BLaER1 (cell line): ENCODE data around the gene SHC2.
"Not testable (repeated sequence)": the region's sequence is repeated elsewhere in the genome, so short reads cannot be mapped to it uniquely, and the experiment has no call there.

ENCODE experiments used
- H3K27ac ChIP-seq: shearing (Covaris generic); formaldehyde crosslinking; 2 replicates; pipeline ENCODE4 v1.8.1; 2022
- H3K27me3 ChIP-seq: shearing (Covaris generic); formaldehyde crosslinking; 2 replicates; pipeline ENCODE4 v1.8.1; 2022
- H3K36me3 ChIP-seq: shearing (Covaris generic); formaldehyde crosslinking; 2 replicates; pipeline ENCODE4 v1.8.1; 2022
- H3K4me1 ChIP-seq: shearing (Covaris generic); formaldehyde crosslinking; 2 replicates; pipeline ENCODE4 v1.8.1; 2022
- H3K4me2 ChIP-seq: shearing (Covaris generic); formaldehyde crosslinking; 2 replicates; pipeline ENCODE4 v1.8.1; 2022
- H3K4me3 ChIP-seq: shearing (Covaris generic); formaldehyde crosslinking; 2 replicates; pipeline ENCODE4 v1.8.1; 2022
- H3K9ac ChIP-seq: shearing (Covaris generic); formaldehyde crosslinking; 2 replicates; pipeline ENCODE4 v1.8.1; 2022
- H3K9me3 ChIP-seq: shearing (Covaris generic); formaldehyde crosslinking; 2 replicates; pipeline ENCODE4 v1.8.1; 2022
- H4K20me1 ChIP-seq: shearing (Covaris generic); formaldehyde crosslinking; 2 replicates; pipeline ENCODE4 v1.8.1; 2022
- Cebpa-rat ChIP-seq: shearing (Covaris generic); IDR thresholded peaks from 2 replicates; pipeline ENCODE4 v1.8.1; 2022

SHC2 gene

DNA sequence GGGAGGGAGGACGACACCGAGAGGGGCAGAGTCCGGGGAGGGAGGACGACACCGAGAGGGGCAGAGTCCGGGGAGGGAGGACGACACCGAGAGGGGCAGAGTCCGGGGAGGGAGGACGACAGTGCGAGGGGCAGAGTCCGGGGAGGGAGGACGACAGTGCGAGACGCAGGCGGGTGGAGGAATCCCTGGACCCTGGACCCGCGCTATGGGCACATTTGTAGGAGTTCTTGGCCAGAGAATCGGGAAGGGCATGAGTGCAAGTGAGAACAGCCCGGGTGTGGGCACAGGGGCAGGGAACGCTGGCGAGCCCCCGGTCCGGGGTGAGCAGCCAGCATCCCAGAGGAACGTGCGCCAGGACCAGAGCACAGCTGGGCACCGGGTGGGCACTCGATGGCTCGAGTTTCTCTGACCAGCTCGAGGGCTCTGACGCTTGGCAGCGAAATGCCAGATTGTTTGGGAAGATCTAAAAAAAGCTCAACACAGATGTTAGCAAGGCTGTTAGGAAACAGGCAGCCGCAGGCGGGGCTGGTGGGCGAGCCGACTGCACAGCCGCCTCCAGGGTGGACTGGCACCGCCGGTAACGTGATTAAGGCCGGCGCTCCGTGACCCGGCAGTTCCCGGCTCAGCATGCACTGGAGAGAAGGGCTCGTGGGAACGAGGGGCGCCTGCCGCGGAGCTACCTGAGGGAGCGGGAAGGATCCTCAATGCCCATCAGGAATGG, 33.9 kb downstream of the SHC2 start:
- H3K36me3 ChIP-seq: no peaks in the 10 kb centered on the region
- H3K9ac ChIP-seq: no peak overlapping the region
- H3K4me3 ChIP-seq: no peak overlapping the region
- H3K4me2 ChIP-seq: no peak overlapping the region
- H3K9me3 ChIP-seq: peaks cover 19% of the 10 kb centered on the region
- H3K27me3 ChIP-seq: no peaks in the 10 kb centered on the region
- H3K27ac ChIP-seq: no peak overlapping the region
- H4K20me1 ChIP-seq: no peaks in the 10 kb centered on the region
- no peaks in the 10 kb centered on the region for H3K4me1 ChIP-seq
- no peak for TF ChIP-seq Cebpa-rat

GRCh38 chr19:425056-425455, 35.8 kb downstream of the SHC2 start:
- Histone ChIP-seq H4K20me1 (no peaks in the 10 kb centered on the region), H3K4me1 (no peaks in the 10 kb centered on the region), H3K9me3 (peaks cover 9% of the 10 kb centered on the region), H3K4me3 (no peak overlapping the region), H3K27me3 (no peaks in the 10 kb centered on the region), H3K36me3 (no peaks in the 10 kb centered on the region), H3K4me2 (no peak overlapping the region), H3K9ac (no peak overlapping the region), H3K27ac (no peak overlapping the region)
- TF ChIP-seq Cebpa-rat: no peak

- no peaks in the 10 kb centered on the region for H3K27me3 ChIP-seq
These were observed 36.3 kb downstream of the SHC2 start for GRCh38 chr19:424546-424945.

GRCh38 chr19:423691-424466, 37.0 kb downstream of the SHC2 start:
- H3K9ac ChIP-seq: no peak overlapping the region

More at GRCh38 chr19:424546-424945, 36.3 kb downstream of the SHC2 start:
- Histone ChIP-seq H3K36me3 (no peaks in the 10 kb centered on the region), H4K20me1 (no peaks in the 10 kb centered on the region), H3K9ac (no peak overlapping the region), H3K9me3 (peaks cover 4% of the 10 kb centered on the region), H3K4me1 (no peaks in the 10 kb centered on the region), H3K4me2 (no peak overlapping the region), H3K4me3 (no peak overlapping the region), H3K27ac (no peak overlapping the region)
- no peak for TF ChIP-seq Cebpa-rat

DNA sequence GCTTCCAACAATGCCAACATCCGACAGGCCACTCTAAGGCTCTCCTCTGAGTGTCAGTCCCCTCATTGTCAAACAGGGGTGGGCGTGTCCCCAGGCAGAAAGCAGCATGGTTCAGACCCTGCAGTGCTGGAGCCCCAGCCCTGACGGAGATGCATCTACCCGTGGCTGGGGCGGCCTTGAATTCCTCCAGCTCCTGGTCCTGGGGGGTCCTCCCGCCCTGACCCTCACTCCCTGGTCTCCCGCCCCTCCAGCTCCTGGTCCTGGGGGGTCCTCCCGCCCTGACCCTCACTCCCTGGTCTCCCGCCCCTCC, 38.0 kb downstream of the SHC2 start:
- H3K36me3 ChIP-seq, H3K9me3 ChIP-seq, H3K4me2 ChIP-seq, H3K4me3 ChIP-seq, H3K27me3 ChIP-seq, H3K9ac ChIP-seq, H4K20me1 ChIP-seq, H3K27ac ChIP-seq, H3K4me1 ChIP-seq: not testable (repeated sequence)

More at GRCh38 chr19:423691-424466, 37.0 kb downstream of the SHC2 start:
- TF ChIP-seq Cebpa-rat: no peak
- H3K27ac ChIP-seq: no peak overlapping the region
- no peaks in the 10 kb centered on the region for H3K4me1 ChIP-seq
- H3K4me3 ChIP-seq: no peak overlapping the region
- H4K20me1 ChIP-seq: no peaks in the 10 kb centered on the region
- H3K4me2 ChIP-seq: no peak overlapping the region
- no peaks in the 10 kb centered on the region for H3K9me3 ChIP-seq
- H3K36me3 ChIP-seq: no peaks in the 10 kb centered on the region
- H3K27me3 ChIP-seq: no peaks in the 10 kb centered on the region

DNA sequence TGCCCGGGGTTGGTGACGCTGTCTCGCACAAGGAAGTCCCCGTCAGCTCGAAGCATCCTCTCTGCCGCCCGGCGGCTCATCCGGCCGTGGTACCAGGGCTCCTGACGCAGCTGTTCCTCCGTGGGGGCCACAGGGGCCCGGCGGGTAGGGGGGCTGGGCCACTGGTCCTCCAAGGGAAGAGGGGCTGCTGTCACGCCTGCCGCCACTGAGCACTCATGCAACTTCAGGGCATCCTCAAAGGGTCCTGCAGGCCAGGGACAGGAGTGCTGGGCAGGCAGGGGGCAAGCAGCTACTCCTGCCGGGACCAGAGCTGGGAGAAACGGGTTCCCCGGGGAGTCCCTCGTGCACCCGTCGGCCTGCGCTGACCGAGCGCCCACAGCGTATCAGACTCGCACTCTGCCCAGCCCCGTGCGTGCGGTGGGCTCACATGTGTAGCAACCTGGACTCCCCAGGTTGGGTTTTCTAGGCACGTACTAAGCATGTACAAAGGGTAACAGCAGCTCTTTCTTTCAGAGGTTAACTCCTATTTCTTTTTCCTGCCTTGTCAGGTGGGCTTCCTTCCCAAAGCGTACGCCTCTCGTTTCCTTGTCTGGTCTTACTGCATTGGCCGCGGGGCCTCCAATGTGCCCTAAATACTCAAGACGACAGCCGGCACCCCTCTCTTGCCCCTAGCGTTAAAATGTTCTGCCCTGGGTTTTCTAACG, 38.5 kb downstream of the SHC2 start:
- Histone ChIP-seq H3K9me3 (no peaks in the 10 kb centered on the region), H3K27ac (no peak overlapping the region), H3K36me3 (no peaks in the 10 kb centered on the region), H3K4me3 (no peak overlapping the region), H3K9ac (no peak overlapping the region), H3K4me1 (no peaks in the 10 kb centered on the region), H4K20me1 (no peaks in the 10 kb centered on the region), H3K27me3 (no peaks in the 10 kb centered on the region), H3K4me2 (no peak overlapping the region)
- TF ChIP-seq Cebpa-rat: no peak

- no peaks in the 10 kb centered on the region for H3K27me3 ChIP-seq
- H3K4me2 ChIP-seq: no peak overlapping the region
- no peak for TF ChIP-seq Cebpa-rat
- no peaks in the 10 kb centered on the region for H4K20me1 ChIP-seq
- no peak overlapping the region for H3K4me3 ChIP-seq
- no peak overlapping the region for H3K9ac ChIP-seq
- H3K4me1 ChIP-seq: no peaks in the 10 kb centered on the region
- no peaks in the 10 kb centered on the region for H3K36me3 ChIP-seq
- no peaks in the 10 kb centered on the region for H3K9me3 ChIP-seq
- no peak overlapping the region for H3K27ac ChIP-seq
These were observed 40.9 kb downstream of the SHC2 start for GRCh38 chr19:419721-420515.

DNA sequence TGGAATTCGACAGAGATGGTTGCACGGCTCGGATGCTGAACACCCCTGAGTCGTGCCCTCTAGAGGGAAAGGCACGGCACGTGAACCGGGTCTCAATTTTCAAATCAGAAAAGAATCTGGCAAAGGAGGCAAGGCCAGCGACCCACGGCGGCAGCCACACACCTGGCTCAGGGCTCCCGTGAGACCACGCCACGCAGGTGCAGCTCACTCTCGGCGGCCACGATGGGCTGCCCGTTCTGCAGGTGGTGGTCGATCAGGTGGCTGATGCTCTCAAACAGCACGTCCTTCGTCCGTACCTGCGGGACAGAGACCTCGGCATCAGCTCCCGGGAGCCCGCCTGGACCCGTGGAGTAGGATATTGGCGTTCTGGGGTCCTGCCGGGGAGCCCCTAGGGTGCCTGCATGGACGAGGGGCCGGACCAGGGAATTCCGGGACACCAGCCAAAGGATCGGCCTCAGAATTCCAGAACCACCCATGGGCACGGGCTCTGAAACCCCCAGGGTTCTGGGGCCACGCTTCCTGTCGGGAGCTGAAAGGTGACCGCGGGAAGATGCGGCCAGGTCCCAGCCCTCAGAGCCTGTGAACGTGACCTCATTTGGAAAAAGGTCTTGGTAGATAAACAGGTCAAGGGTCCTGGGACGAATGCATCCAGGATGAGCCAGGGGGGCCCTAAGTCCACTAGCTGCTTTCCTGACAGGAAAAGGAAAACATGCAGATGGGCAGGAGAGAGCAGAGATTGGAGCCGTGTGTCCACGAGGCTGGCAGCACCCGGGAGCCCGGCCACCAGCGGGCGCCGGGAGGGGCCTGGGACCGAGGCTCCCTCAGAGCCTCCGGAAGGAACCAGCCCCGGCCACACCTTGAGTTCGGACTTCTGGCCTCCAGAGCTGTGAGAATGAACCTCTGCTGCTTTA, 41.8 kb downstream of the SHC2 start:
- Histone ChIP-seq H3K27ac (no peak overlapping the region), H3K9me3 (no peaks in the 10 kb centered on the region), H3K9ac (no peak overlapping the region), H3K4me1 (no peaks in the 10 kb centered on the region), H3K4me3 (no peak overlapping the region), H3K27me3 (no peaks in the 10 kb centered on the region), H3K36me3 (no peaks in the 10 kb centered on the region), H3K4me2 (no peak overlapping the region), H4K20me1 (no peaks in the 10 kb centered on the region)
- TF ChIP-seq Cebpa-rat: no peak

DNA sequence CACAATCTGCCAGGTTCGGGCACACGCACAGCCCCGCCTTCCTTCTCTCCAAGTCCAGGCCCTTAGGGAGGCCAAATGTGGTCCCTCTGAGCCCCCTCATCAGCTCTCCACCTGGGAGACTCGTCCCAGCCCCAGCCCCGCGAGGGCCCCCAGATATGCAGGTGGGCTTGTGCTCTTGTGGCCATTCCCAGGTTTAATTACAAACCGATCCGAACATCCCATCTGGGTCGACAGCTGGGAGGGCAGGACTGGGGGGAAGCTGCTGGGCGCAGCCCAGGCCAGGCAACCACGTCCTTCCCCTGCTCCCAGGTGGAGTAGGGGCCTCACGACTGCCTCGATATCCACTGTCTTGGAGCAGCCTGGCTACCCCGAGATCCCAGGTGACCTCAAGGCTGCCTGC, 44.4 kb downstream of the SHC2 start:
- H3K27ac ChIP-seq: no peak overlapping the region
- H3K9ac ChIP-seq: no peak overlapping the region
- no peaks in the 10 kb centered on the region for H3K9me3 ChIP-seq
- no peaks in the 10 kb centered on the region for H4K20me1 ChIP-seq
- no peaks in the 10 kb centered on the region for H3K4me1 ChIP-seq
- no peak overlapping the region for H3K4me2 ChIP-seq
- H3K36me3 ChIP-seq: no peaks in the 10 kb centered on the region
- no peaks in the 10 kb centered on the region for H3K27me3 ChIP-seq
- H3K4me3 ChIP-seq: no peak overlapping the region
- TF ChIP-seq Cebpa-rat: no peak
